Measurements from ENCODE around the gene PACSIN1. TPM values are rescaled to one million over a fixed set of nuclear protein-coding genes. Genes with fewer than 3 reads are reported as not detected.

PACSIN1 gene
- total RNA-seq, 2 donors from 2014 or later: 5.6 to 6.3 TPM

GRCh38 chr6:34580707-34581560, 115.1 kb downstream of the PACSIN1 start:
- Histone ChIP-seq H3K9me3 (no peaks in the 10 kb centered on the region), H3K27me3 (no peaks in the 10 kb centered on the region), H3K4me3 (no peak overlapping the region), H3K4me1 (peaks cover 0 to 15% of the 10 kb centered on the region in 2 donors), H3K27ac (no peak overlapping the region), H3K36me3 (no peaks in the 10 kb centered on the region)
- DNase-seq (ENCODE audit: low spot score): no peak
- TF ChIP-seq, protein P1, sequence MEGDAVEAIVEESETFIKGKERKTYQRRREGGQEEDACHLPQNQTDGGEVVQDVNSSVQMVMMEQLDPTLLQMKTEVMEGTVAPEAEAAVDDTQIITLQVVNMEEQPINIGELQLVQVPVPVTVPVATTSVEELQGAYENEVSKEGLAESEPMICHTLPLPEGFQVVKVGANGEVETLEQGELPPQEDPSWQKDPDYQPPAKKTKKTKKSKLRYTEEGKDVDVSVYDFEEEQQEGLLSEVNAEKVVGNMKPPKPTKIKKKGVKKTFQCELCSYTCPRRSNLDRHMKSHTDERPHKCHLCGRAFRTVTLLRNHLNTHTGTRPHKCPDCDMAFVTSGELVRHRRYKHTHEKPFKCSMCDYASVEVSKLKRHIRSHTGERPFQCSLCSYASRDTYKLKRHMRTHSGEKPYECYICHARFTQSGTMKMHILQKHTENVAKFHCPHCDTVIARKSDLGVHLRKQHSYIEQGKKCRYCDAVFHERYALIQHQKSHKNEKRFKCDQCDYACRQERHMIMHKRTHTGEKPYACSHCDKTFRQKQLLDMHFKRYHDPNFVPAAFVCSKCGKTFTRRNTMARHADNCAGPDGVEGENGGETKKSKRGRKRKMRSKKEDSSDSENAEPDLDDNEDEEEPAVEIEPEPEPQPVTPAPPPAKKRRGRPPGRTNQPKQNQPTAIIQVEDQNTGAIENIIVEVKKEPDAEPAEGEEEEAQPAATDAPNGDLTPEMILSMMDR (IDR thresholded peaks at IDR 0.05): no peak

GRCh38 chr6:34581561-34581920, 115.7 kb downstream of the PACSIN1 start:
- Histone ChIP-seq H3K9me3 (no peaks in the 10 kb centered on the region), H3K4me3 (no peak overlapping the region), H3K27ac (no peak overlapping the region), H3K36me3 (no peaks in the 10 kb centered on the region), H3K4me1 (peaks cover 0 to 21% of the 10 kb centered on the region in 2 donors), H3K27me3 (no peaks in the 10 kb centered on the region)
- TF ChIP-seq, protein P1 (IDR thresholded peaks at IDR 0.05): no peak
- DNase-seq (ENCODE audit: low spot score): no peak

DNA sequence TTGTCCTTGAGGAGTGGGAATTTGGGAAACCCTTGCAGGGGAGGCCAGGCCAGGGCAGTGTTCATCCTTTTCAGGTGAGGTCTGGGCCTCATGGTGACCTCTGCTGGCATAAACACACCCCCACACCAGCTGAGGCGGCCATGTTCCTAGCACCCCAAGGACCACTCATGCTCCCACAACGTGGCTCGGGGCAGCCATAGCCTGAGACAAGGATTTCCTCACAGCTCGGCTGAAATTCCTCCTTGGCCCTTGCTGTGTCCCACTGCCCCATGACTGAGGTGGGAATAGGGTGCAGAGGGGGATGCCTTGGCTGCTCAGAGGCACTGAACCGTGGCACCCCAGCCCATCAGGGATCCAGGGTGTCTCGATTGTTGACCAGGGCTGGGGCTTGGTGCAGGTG, 117.6 kb downstream of the PACSIN1 start:
- no peaks in the 10 kb centered on the region for H3K9me3 ChIP-seq
- TF ChIP-seq, protein P1 (IDR thresholded peaks at IDR 0.05): no peak
- no peak overlapping the region for H3K27ac ChIP-seq
- H3K27me3 ChIP-seq: no peaks in the 10 kb centered on the region
- H3K4me3 ChIP-seq: no peak overlapping the region
- H3K4me1 ChIP-seq: peaks cover 0 to 23% of the 10 kb centered on the region in 2 donors
- no peak for DNase-seq (ENCODE audit: low spot score)
- H3K36me3 ChIP-seq: peaks cover 10% of the 10 kb centered on the region

- no peak overlapping the region for H3K27ac ChIP-seq
- H3K4me1 ChIP-seq: peaks cover 0 to 23% of the 10 kb centered on the region in 2 donors
- no peaks in the 10 kb centered on the region for H3K27me3 ChIP-seq
- no peak overlapping the region for H3K4me3 ChIP-seq
- TF ChIP-seq, protein P1 (IDR thresholded peaks at IDR 0.05): no peak
- no peak for DNase-seq (ENCODE audit: low spot score)
- H3K36me3 ChIP-seq: peaks cover 13% of the 10 kb centered on the region
- no peaks in the 10 kb centered on the region for H3K9me3 ChIP-seq
These were observed 118.2 kb downstream of the PACSIN1 start for GRCh38 chr6:34583861-34584604.

- TF ChIP-seq, protein P1 (IDR thresholded peaks at IDR 0.05): no peak
- H3K9me3 ChIP-seq: no peaks in the 10 kb centered on the region
- H3K4me3 ChIP-seq: no peak overlapping the region
- no peaks in the 10 kb centered on the region for H3K27me3 ChIP-seq
- H3K36me3 ChIP-seq: peaks cover 20% of the 10 kb centered on the region
- no peak for DNase-seq (ENCODE audit: low spot score)
- no peak overlapping the region for H3K27ac ChIP-seq
- H3K4me1 ChIP-seq: peaks cover 0 to 23% of the 10 kb centered on the region in 2 donors
These were observed 118.8 kb downstream of the PACSIN1 start for GRCh38 chr6:34584694-34585093.

Other genes starting within 250 kb of the PACSIN1 start
- gene HMGA1, start 229.2 kb upstream of the PACSIN1 start, total RNA-seq: 10 to 100 TPM; 29.6 to 37.8 TPM
- 10 to 100 TPM; 21.7 to 29.4 TPM for gene SMIM29, start 217.1 kb upstream of the PACSIN1 start, total RNA-seq
- 10 to 100 TPM; 47.2 to 53.5 TPM for gene NUDT3, start 73.4 kb upstream of the PACSIN1 start, total RNA-seq
- 1,000 to 10,000 TPM in 1 of 2 donors, 100 to 1,000 TPM in 1; 830 to 2,258 TPM for gene RPS10, start 40.0 kb upstream of the PACSIN1 start, total RNA-seq
- under 1 TPM; 0.22 to 0.31 TPM for gene SPDEF, start 90.3 kb downstream of the PACSIN1 start, total RNA-seq
- 100 to 1,000 TPM in 1 of 2 donors, 10 to 100 TPM in 1; 89.8 to 114 TPM for gene ILRUN, start 230.7 kb downstream of the PACSIN1 start, total RNA-seq